ENCODE results near the gene TCERG1. TPM values are rescaled to one million over a fixed set of nuclear protein-coding genes. Genes with fewer than 3 reads are reported as not detected.

The TCERG1 gene
- polyA plus RNA-seq, 1 of the 3 experiments (the other 2 are of a cell fraction), result 38.5 TPM

DNA sequence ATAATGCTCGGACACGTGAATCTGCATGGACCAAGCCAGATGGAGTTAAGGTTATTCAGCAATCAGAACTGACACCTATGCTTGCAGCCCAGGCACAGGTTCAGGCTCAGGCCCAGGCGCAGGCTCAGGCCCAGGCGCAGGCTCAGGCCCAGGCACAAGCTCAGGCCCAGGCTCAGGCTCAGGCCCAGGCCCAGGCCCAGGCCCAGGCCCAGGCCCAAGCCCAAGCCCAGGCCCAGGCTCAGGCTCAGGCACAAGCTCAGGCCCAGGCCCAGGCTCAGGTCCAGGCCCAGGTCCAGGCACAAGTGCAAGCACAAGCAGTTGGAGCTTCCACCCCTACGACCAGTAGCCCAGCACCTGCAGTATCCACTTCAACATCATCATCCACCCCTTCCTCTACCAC is 11.8 kb downstream of the TCERG1 start:
- Histone ChIP-seq H3K27me3 (ENCODE audit: insufficient read depth) (no peaks in the 10 kb centered on the region), H3K4me2 (no peak overlapping the region), H3K9ac (no peak overlapping the region), H4K20me1 (ENCODE audit: insufficient read depth) (peaks cover 18% of the 10 kb centered on the region), H3K79me2 (ENCODE audit: insufficient read depth) (peaks cover 96% of the 10 kb centered on the region), H3K4me1 (ENCODE audit: control insufficient read depth in 1 of 2, insufficient read depth in 2 of 2, low read depth in 1 of 2, low read length in 1 of 2) (peaks cover 0 to 19% of the 10 kb centered on the region in 2 experiments; a peak in 3 of 4 replicates), H3K4me3 (ENCODE audit: low read depth in 2 of 2, low read length in 1 of 2) (no peak overlapping the region), H3F3A (replicated peaks; ENCODE audit: insufficient read depth) (peaks cover 20% of the 10 kb centered on the region), H3K9me3 (no peaks in the 10 kb centered on the region), H3K9me2 (no peaks in the 10 kb centered on the region), H3K36me3 (replicated peaks in 1 of 2; ENCODE audit: control insufficient read depth in 1 of 2, insufficient read depth in 2 of 2, low read length in 1 of 2) (peaks cover 77 to 79% of the 10 kb centered on the region in 2 experiments), H2AFZ (ENCODE audit: low read depth) (no peak overlapping the region), H3K27ac (ENCODE audit: low read depth in 2 of 2, low read length in 1 of 2) (no peak overlapping the region)
- CTCF ChIA-PET, result interaction anchor here (1.0 to 1.7 kb wide), 2 partner anchors 9 to 240 kb away, joined by 3 to 7 read pairs; no protein-coding TSS in a partner anchor
- TF ChIP-seq MEF2A (IDR thresholded peaks at IDR 0.05; ENCODE audit: borderline replicate concordance, low read depth), result no peak
- TF ChIP-seq FOXJ3 (CRISPR knock-in tag; IDR thresholded peaks at IDR 0.05), result no peak
- no peak for TF ChIP-seq EP300 (IDR thresholded peaks at IDR 0.05; ENCODE audit: borderline replicate concordance in 1 of 2, low read depth in 1 of 2, low read length in 1 of 2)
- TF ChIP-seq ELF1 (IDR thresholded peaks at IDR 0.05), result no peak
- TF ChIP-seq MAX (IDR thresholded peaks at IDR 0.05; ENCODE audit: low read depth), result no peak
- TF ChIP-seq IRF3 (IDR thresholded peaks at IDR 0.05; ENCODE audit: low read depth, low read length), result no peak
- no peak for TF ChIP-seq PBX3 (IDR thresholded peaks at IDR 0.05)
- no peak for TF ChIP-seq RFX5 (IDR thresholded peaks at IDR 0.05; ENCODE audit: low read length)
- TF ChIP-seq NRF1 (IDR thresholded peaks at IDR 0.05; ENCODE audit: low read depth, low read length), result no peak
- TF ChIP-seq SMC3 (IDR thresholded peaks at IDR 0.05; ENCODE audit: low read depth, low read length), result no peak
- no peak for TF ChIP-seq ZBTB33 (IDR thresholded peaks at IDR 0.05; ENCODE audit: borderline replicate concordance, low read depth)
- no peak for TF ChIP-seq CTCF (IDR thresholded peaks at IDR 0.05)
- TF ChIP-seq RCOR1 (IDR thresholded peaks at IDR 0.05; ENCODE audit: low read length), result no peak
- TF ChIP-seq TAF1 (IDR thresholded peaks at IDR 0.05; ENCODE audit: borderline replicate concordance, low read depth, low read length), result no peak
- TF ChIP-seq GABPA (IDR thresholded peaks at IDR 0.05; ENCODE audit: low read depth), result no peak
- TF ChIP-seq TCF12 (IDR thresholded peaks at IDR 0.05), result no peak
- no peak for TF ChIP-seq POLR2AphosphoS5 (IDR thresholded peaks at IDR 0.05; ENCODE audit: low read depth, low read length)
- TF ChIP-seq CHD2 (IDR thresholded peaks at IDR 0.05; ENCODE audit: low read length, partially characterized antibody), result no peak
- no peak for TF ChIP-seq RAD21 (IDR thresholded peaks at IDR 0.05; ENCODE audit: low read length)
- WGBS (ENCODE audit: low lambda C conversion rate), result 96% methylated on average over 4 of the region's 5 CpGs
- POLR2A ChIA-PET, result interaction anchor here (0.6 kb wide), 1 partner anchor 45 kb away, joined by 3 read pairs; no protein-coding TSS in a partner anchor
- DNase-seq, result no peak

Data from SK-N-SH (cell line).